Ishikawa (cell line): ENCODE results near the gene CFP.

ENCODE experiments used
- CEBPB ChIP-seq: IDR thresholded peaks from 2 replicates; pipeline ENCODE4 v1.6.1; 2012
- CREB1 ChIP-seq: IDR thresholded peaks from 2 replicates; pipeline ENCODE4 v1.6.1; 2012; ENCODE audit warnings: low read depth
- EGR1 ChIP-seq: IDR thresholded peaks from 2 replicates; pipeline ENCODE4 v1.6.1; 2012
- EP300 ChIP-seq: IDR thresholded peaks from 2 replicates; pipeline ENCODE4 v1.6.1; 2012; ENCODE audit warnings: borderline replicate concordance
- FOXM1 ChIP-seq: IDR thresholded peaks from 2 replicates; pipeline ENCODE4 v1.6.1; 2012; ENCODE audit warnings: low read depth, borderline replicate concordance
- MAX ChIP-seq: IDR thresholded peaks from 2 replicates; pipeline ENCODE4 v1.6.1; 2012
- NFIC ChIP-seq: IDR thresholded peaks from 2 replicates; pipeline ENCODE4 v1.6.1; 2012
- RAD21 ChIP-seq: IDR thresholded peaks from 2 replicates; pipeline ENCODE4 v1.6.1; 2012; ENCODE audit warnings: low read depth
- TAF1 ChIP-seq: IDR thresholded peaks from 2 replicates; pipeline ENCODE4 v1.6.1; 2012; ENCODE audit warnings: low read depth, mild to moderate bottlenecking
- TCF12 ChIP-seq: IDR thresholded peaks from 2 replicates; pipeline ENCODE4 v1.6.1; 2012; ENCODE audit warnings: low read depth
- TEAD4 ChIP-seq: IDR thresholded peaks from 2 replicates; pipeline ENCODE4 v1.6.1; 2012
- YY1 ChIP-seq: IDR thresholded peaks from 2 replicates; pipeline ENCODE4 v1.6.1; 2012; ENCODE audit warnings: low read depth
- ZBTB7A ChIP-seq: IDR thresholded peaks from 2 replicates; pipeline ENCODE4 v1.6.1; 2012; ENCODE audit warnings: low read depth
- TF ChIP-seq, protein P1 (sequence below): IDR thresholded peaks from 2 replicates; pipeline ENCODE4 v1.6.1; 2012; ENCODE audit warnings: low read depth, mild to moderate bottlenecking
- TF ChIP-seq, protein P2 (sequence below): IDR thresholded peaks from 2 replicates; pipeline ENCODE4 v1.6.1; 2012

CFP gene

GRCh38 chrX:47646636-47647035 is 16.9 kb upstream of the CFP start:
- TF ChIP-seq NFIC (no peak), TEAD4 (no peak), ZBTB7A (no peak)

DNA sequence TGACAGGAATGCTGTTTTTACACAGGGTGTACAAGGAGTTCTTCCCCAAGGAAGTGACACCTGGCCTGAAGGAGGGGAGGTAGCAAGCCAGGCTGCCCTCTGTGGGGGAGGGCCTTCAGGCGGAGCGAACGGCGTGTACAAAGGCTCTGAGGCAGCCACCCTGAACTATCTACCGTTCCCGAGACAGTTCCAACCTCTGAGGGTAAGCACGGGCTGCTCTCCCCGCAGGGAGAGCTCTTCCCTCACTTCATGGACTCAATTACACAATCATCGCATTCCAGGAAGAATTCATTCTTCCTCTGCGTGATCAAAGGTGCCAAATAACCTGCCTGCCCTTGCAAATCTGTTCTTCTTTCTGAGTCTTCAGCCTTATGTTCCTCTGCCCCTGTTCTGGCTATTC is 15.8 kb upstream of the CFP start:
- TF ChIP-seq TCF12 (no peak), EP300 (no peak), CREB1 (no peak), NFIC (no peak), TAF1 (no peak), CEBPB (no peak)

GRCh38 chrX:47644557-47645091 is 14.9 kb upstream of the CFP start:
- no peak for TF ChIP-seq CREB1
- TF ChIP-seq TAF1 = no peak
- TF ChIP-seq ZBTB7A = no peak
- TF ChIP-seq, protein P1, sequence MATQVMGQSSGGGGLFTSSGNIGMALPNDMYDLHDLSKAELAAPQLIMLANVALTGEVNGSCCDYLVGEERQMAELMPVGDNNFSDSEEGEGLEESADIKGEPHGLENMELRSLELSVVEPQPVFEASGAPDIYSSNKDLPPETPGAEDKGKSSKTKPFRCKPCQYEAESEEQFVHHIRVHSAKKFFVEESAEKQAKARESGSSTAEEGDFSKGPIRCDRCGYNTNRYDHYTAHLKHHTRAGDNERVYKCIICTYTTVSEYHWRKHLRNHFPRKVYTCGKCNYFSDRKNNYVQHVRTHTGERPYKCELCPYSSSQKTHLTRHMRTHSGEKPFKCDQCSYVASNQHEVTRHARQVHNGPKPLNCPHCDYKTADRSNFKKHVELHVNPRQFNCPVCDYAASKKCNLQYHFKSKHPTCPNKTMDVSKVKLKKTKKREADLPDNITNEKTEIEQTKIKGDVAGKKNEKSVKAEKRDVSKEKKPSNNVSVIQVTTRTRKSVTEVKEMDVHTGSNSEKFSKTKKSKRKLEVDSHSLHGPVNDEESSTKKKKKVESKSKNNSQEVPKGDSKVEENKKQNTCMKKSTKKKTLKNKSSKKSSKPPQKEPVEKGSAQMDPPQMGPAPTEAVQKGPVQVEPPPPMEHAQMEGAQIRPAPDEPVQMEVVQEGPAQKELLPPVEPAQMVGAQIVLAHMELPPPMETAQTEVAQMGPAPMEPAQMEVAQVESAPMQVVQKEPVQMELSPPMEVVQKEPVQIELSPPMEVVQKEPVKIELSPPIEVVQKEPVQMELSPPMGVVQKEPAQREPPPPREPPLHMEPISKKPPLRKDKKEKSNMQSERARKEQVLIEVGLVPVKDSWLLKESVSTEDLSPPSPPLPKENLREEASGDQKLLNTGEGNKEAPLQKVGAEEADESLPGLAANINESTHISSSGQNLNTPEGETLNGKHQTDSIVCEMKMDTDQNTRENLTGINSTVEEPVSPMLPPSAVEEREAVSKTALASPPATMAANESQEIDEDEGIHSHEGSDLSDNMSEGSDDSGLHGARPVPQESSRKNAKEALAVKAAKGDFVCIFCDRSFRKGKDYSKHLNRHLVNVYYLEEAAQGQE = no peak
- TF ChIP-seq YY1 = no peak
- no peak for TF ChIP-seq TCF12
- TF ChIP-seq CEBPB = no peak
- no peak for TF ChIP-seq FOXM1
- no peak for TF ChIP-seq TEAD4
- no peak for TF ChIP-seq EP300
- TF ChIP-seq MAX = no peak

DNA sequence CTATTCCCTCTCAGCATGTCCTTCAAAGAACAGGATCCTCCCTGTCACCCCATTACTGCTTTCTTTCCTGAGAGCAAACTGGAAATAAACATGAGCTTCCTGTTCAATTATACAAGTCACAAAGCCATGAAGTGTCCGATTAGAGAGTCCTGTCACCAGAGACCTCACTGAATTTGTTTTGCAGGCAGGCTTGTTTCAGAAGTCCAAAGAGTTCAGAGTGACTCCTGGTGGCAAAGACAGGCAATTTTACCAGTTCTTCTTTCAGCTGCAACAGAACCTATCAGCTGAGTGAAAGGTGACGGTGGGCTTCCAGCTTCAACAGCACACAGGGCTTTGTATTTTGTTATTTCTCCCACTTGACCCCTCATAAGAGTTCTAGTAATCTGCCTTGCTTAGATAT is 14.2 kb upstream of the CFP start:
- TF ChIP-seq CEBPB (no peak), ZBTB7A (no peak), TAF1 (no peak), EGR1 (no peak), TCF12 (no peak), TEAD4 (no peak), CREB1 (no peak), YY1 (no peak), FOXM1 (no peak), RAD21 (no peak), MAX (no peak), EP300 (no peak), NFIC (no peak)
- TF ChIP-seq, protein P2, sequence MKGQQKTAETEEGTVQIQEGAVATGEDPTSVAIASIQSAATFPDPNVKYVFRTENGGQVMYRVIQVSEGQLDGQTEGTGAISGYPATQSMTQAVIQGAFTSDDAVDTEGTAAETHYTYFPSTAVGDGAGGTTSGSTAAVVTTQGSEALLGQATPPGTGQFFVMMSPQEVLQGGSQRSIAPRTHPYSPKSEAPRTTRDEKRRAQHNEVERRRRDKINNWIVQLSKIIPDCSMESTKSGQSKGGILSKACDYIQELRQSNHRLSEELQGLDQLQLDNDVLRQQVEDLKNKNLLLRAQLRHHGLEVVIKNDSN = no peak
- TF ChIP-seq, protein P1 = no peak

DNA sequence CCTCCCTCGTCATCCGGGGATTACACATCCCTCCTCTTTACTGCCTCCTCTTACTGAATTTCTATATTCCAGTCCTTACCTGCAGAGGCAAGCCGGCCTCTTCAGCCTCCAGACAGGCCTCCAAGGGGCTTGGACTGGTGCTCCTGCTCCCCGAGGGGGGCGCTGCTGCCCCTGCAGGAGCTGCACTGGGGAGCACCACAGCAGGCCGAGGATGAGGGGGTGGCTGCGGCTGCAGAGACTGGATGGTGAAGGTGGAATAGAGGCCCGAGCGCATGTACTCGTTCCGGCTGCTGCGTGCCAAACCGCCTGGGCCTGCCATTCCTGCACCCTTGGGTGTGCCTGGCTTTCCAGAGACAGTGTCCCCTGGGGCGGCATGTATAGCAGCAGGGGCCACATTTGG is 9.1 kb upstream of the CFP start:
- no peak for TF ChIP-seq CREB1
- TF ChIP-seq RAD21 = no peak
- TF ChIP-seq, protein P1 = no peak
- TF ChIP-seq, protein P2 = no peak
- no peak for TF ChIP-seq FOXM1
- TF ChIP-seq EGR1 = no peak
- no peak for TF ChIP-seq TCF12
- no peak for TF ChIP-seq TAF1
- TF ChIP-seq CEBPB = no peak
- TF ChIP-seq MAX = no peak
- no peak for TF ChIP-seq TEAD4
- TF ChIP-seq YY1 = no peak
- no peak for TF ChIP-seq ZBTB7A
- TF ChIP-seq EP300 = no peak
- no peak for TF ChIP-seq NFIC
